Suprapubic skin (tissue), 4 donors: Measurements from ENCODE around the gene DNAH1. TPM values are rescaled to one million over a fixed set of nuclear protein-coding genes. Genes with fewer than 3 reads are reported as not detected.
A peak's percentile ranks its signal among the peaks of the same experiment; 100 is the strongest.

Experiments
- DNase-seq, 2 donors: peaks; one replicate each; pipeline ENCODE4 v3.0.0-alpha.2; 2019; ENCODE audit warnings: low spot score in 2 of 2
- H3K27ac ChIP-seq: fragments of 200-600 bp; sonication (generic); one replicate; pipeline ENCODE4 v1.5.1; 2019
- H3K27me3 ChIP-seq: fragments of 200-600 bp; sonication (generic); one replicate; pipeline ENCODE4 v1.5.1; 2019
- H3K36me3 ChIP-seq: fragments of 200-600 bp; sonication (generic); one replicate; pipeline ENCODE4 v1.5.1; 2019
- H3K4me1 ChIP-seq: fragments of 200-600 bp; sonication (generic); one replicate; pipeline ENCODE4 v1.5.1; 2019
- H3K4me3 ChIP-seq: fragments of 200-600 bp; sonication (generic); one replicate; pipeline ENCODE4 v1.5.1; 2019; ENCODE audit warnings: mild to moderate bottlenecking
- H3K9me3 ChIP-seq: fragments of 200-600 bp; sonication (generic); one replicate; pipeline ENCODE4 v1.5.1; 2019
- CTCF ChIP-seq, 2 donors: fragments of 200-600 bp in 1 of 2; fragments of 450-650 bp in 1 of 2; sonication (generic) in 1 of 2; IDR thresholded peaks; one replicate each; pipeline ENCODE4 v1.5.1; 2016 to 2019; ENCODE audit warnings: antibody characterized with exemption in 2 of 2, mild to moderate bottlenecking in 1 of 2, moderate library complexity in 1 of 2
- EP300 ChIP-seq: sonication (generic); formaldehyde crosslinking; IDR thresholded peaks from one replicate; pipeline ENCODE4 v1.6.1; 2017; ENCODE audit warnings: antibody characterized with exemption
- POLR2A ChIP-seq, 2 donors: fragments of 450-650 bp; IDR thresholded peaks; one replicate each; pipeline ENCODE4 v1.6.1; 2017; ENCODE audit warnings: antibody characterized with exemption in 2 of 2, mild to moderate bottlenecking in 2 of 2, moderate library complexity in 2 of 2
- POLR2AphosphoS5 ChIP-seq, 3 donors: sonication (generic); formaldehyde crosslinking; IDR thresholded peaks; one replicate each; pipeline ENCODE4 v1.6.1; 2017; ENCODE audit warnings: antibody characterized with exemption in 3 of 3
- WGBS: methylation state at CpG from one replicate; pipeline ENCODE4 v1.1.5; 2018; 5-methylcytosine and 5-hydroxymethylcytosine counted together
- total RNA-seq, 4 donors: library from RNA; depleted of rRNA; stranded (reverse); fragments of >200 nt; gene quantifications; one replicate each; pipeline ENCODE4 v1.1.0, GENCODE V29; 2016

Gene DNAH1
- total RNA-seq, 4 donors from 2014 or later: 3.4 to 10.1 (median 7.7) TPM

- no peak for TF ChIP-seq POLR2AphosphoS5 (IDR thresholded peaks at IDR 0.05)
- TF ChIP-seq POLR2A (IDR thresholded peaks at IDR 0.05): no peak
- TF ChIP-seq EP300: no peak
- TF ChIP-seq CTCF (IDR thresholded peaks at IDR 0.05): no peak
- Histone ChIP-seq H3K36me3 (peaks cover 13% of the 10 kb centered on the region), H3K9me3 (no peaks in the 10 kb centered on the region), H3K27me3 (no peaks in the 10 kb centered on the region), H3K4me3 (peak overlapping the region; percentile 18), H3K4me1 (no peaks in the 10 kb centered on the region), H3K27ac (no peak overlapping the region)
- no peak for DNase-seq
- 61% methylated on average over 38 of the region's 40 CpGs for WGBS
These were observed 56.8 kb downstream of the DNAH1 start for GRCh38 chr3:52372822-52373504.

GRCh38 chr3:52373676-52374075 is 57.6 kb downstream of the DNAH1 start:
- H3K4me1 ChIP-seq: no peaks in the 10 kb centered on the region
- no peak overlapping the region for H3K27ac ChIP-seq
- TF ChIP-seq CTCF (IDR thresholded peaks at IDR 0.05) (no peak), EP300 (no peak), POLR2AphosphoS5 (IDR thresholded peaks at IDR 0.05) (no peak), POLR2A (IDR thresholded peaks at IDR 0.05) (no peak)
- H3K36me3 ChIP-seq: peaks cover 13% of the 10 kb centered on the region
- H3K9me3 ChIP-seq: no peaks in the 10 kb centered on the region
- 71% methylated on average over 6 of the region's 6 CpGs for WGBS
- no peak overlapping the region for H3K4me3 ChIP-seq
- H3K27me3 ChIP-seq: no peaks in the 10 kb centered on the region
- no peak for DNase-seq

DNA sequence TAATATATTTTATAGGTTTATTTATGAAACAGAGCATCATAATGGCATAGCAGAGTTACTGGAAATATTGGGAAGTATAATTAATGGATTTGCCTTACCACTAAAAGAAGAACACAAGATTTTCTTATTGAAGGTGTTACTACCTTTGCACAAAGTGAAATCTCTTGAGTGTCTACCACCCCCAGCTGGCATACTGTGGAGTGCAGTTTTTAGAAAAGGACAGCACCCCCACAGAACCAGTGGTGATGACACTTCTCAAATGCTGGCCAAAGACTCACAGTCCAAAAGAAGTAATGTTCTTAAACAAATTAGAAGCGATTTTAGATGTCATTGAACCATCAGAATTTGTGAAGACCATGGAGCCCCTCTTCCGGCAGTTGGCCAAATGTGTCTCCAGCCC is 58.1 kb downstream of the DNAH1 start:
- peaks cover 13% of the 10 kb centered on the region for H3K36me3 ChIP-seq
- H3K4me1 ChIP-seq: no peaks in the 10 kb centered on the region
- WGBS: 100% methylated on average over 2 of the region's 2 CpGs
- H3K9me3 ChIP-seq: no peaks in the 10 kb centered on the region
- H3K4me3 ChIP-seq: no peak overlapping the region
- no peak overlapping the region for H3K27ac ChIP-seq
- no peaks in the 10 kb centered on the region for H3K27me3 ChIP-seq
- no peak for TF ChIP-seq POLR2AphosphoS5 (IDR thresholded peaks at IDR 0.05)
- no peak for TF ChIP-seq POLR2A (IDR thresholded peaks at IDR 0.05)
- TF ChIP-seq CTCF (IDR thresholded peaks at IDR 0.05): no peak
- TF ChIP-seq EP300: no peak
- no peak for DNase-seq

- Histone ChIP-seq H3K9me3 (no peaks in the 10 kb centered on the region), H3K27me3 (no peaks in the 10 kb centered on the region), H3K4me3 (no peak overlapping the region), H3K36me3 (peaks cover 6% of the 10 kb centered on the region), H3K27ac (no peak overlapping the region), H3K4me1 (no peaks in the 10 kb centered on the region)
- 91% methylated on average over 10 of the region's 10 CpGs for WGBS
- no peak for DNase-seq
- TF ChIP-seq POLR2A (IDR thresholded peaks at IDR 0.05): no peak
- no peak for TF ChIP-seq CTCF (IDR thresholded peaks at IDR 0.05)
- TF ChIP-seq EP300: no peak
- no peak for TF ChIP-seq POLR2AphosphoS5 (IDR thresholded peaks at IDR 0.05)
These were observed 63.5 kb downstream of the DNAH1 start for GRCh38 chr3:52379610-52380009.

GRCh38 chr3:52380023-52380422 is 63.9 kb downstream of the DNAH1 start:
- no peaks in the 10 kb centered on the region for H3K9me3 ChIP-seq
- 92% methylated on average over 6 of the region's 10 CpGs for WGBS
- H3K4me1 ChIP-seq: no peaks in the 10 kb centered on the region
- H3K36me3 ChIP-seq: peaks cover 6% of the 10 kb centered on the region
- no peak overlapping the region for H3K27ac ChIP-seq
- H3K27me3 ChIP-seq: no peaks in the 10 kb centered on the region
- TF ChIP-seq POLR2AphosphoS5 (IDR thresholded peaks at IDR 0.05) (no peak), POLR2A (IDR thresholded peaks at IDR 0.05) (no peak), CTCF (IDR thresholded peaks at IDR 0.05) (no peak), EP300 (no peak)
- no peak for DNase-seq
- H3K4me3 ChIP-seq: no peak overlapping the region
